Aorta (tissue), 5 donors: Measurements from ENCODE around the gene KRT84. TPM values are rescaled to one million over a fixed set of nuclear protein-coding genes. Genes with fewer than 3 reads are reported as not detected.
A peak's percentile ranks its signal among the peaks of the same experiment; 100 is the strongest.

Source experiments
- ATAC-seq: fragments of 200-7000 bp; cut with Tn5 transposase; one replicate; pipeline ENCODE4 v1.9.1; 2022; ENCODE audit warnings: moderate library complexity; ENCODE audit not compliant: low FRiP score
- DNase-seq, 2 donors: peaks; one replicate each; pipeline ENCODE4 v3.0.0-alpha.2; 2020
- H3K27ac ChIP-seq, 2 donors: one replicate each; pipeline ENCODE4 v1.5.1; 2013; ENCODE audit warnings: low read length in 2 of 2, mild to moderate bottlenecking in 2 of 2, moderate library complexity in 2 of 2, control low read depth in 1 of 2, inconsistent platforms in 1 of 2, low read depth in 1 of 2
- H3K27me3 ChIP-seq, 2 donors: one replicate each; pipeline ENCODE4 v1.6.1; 2013; ENCODE audit warnings: control low read depth in 1 of 2, low read length in 1 of 2, mild to moderate bottlenecking in 1 of 2, moderate library complexity in 1 of 2; ENCODE audit not compliant: insufficient read depth in 2 of 2, control insufficient read depth in 1 of 2
- H3K36me3 ChIP-seq, 2 donors: one replicate each; pipeline ENCODE4 v1.6.1; 2013; ENCODE audit warnings: control low read depth in 1 of 2, low read length in 1 of 2, mild to moderate bottlenecking in 1 of 2; ENCODE audit not compliant: insufficient read depth in 2 of 2, control insufficient read depth in 1 of 2
- H3K4me1 ChIP-seq, 2 donors: one replicate each; pipeline ENCODE4 v1.6.1; 2013; ENCODE audit warnings: low read length in 2 of 2, control low read depth in 1 of 2, mild to moderate bottlenecking in 1 of 2, moderate library complexity in 1 of 2; ENCODE audit not compliant: insufficient read depth in 2 of 2, control insufficient read depth in 1 of 2
- H3K4me3 ChIP-seq, 2 donors: one replicate each; pipeline ENCODE4 v1.5.1; 2013; ENCODE audit warnings: low read length in 2 of 2, control low read depth in 1 of 2, mild to moderate bottlenecking in 1 of 2
- H3K9me3 ChIP-seq: one replicate; pipeline ENCODE4 v1.6.1; 2013; ENCODE audit warnings: mild to moderate bottlenecking, low read length; ENCODE audit not compliant: control insufficient read depth
- WGBS, 2 donors: extraction: QIAGEN DNeasy Blood & Tissue Kit; methylation state at CpG; one replicate each; pipeline ENCODE4 v1.1.7; 2013; 5-methylcytosine and 5-hydroxymethylcytosine counted together
- intact Hi-C, 2 donors: fragments of 100-400 bp; cut with DNase I; formaldehyde crosslinking; loops; one replicate each; pipeline versions ENCODE4 v1.14.2 to v1.15.0; 2022
- polyA plus RNA-seq, 2 donors: library from polyadenylated mRNA; stranded (reverse); fragments of 200-250 nt; gene quantifications; one replicate each; pipeline ENCODE4 v1.2.3, GENCODE V29; 2013
- total RNA-seq, 2 donors: library from RNA; stranded (reverse); fragmentation: NEBNext Ultra II Directional; extraction: Animal tissue kit (Norgen Biotek cat#: 25700); gene quantifications; one replicate each; pipeline ENCODE4 v1.2.1, GENCODE V29; 2021
- donor health status: healthy with polysubstance abuse.
- donor health status: Bipolar disorder and iron deficiency.
- donor health status: DM: no; HTN: no; CAD: no.
- donor health status: DM: no; HTN: no; CAD: no.
- donor health status: DM: yes; HTN: yes; CAD: no.

Gene KRT84
- total and polyA plus RNA-seq, 4 donors, result not detected

- intact Hi-C loops, result no loop called here
- Histone ChIP-seq H3K4me1 (no peaks in the 10 kb centered on the region), H3K27ac (no peak overlapping the region), H3K9me3 (peaks cover 2% of the 10 kb centered on the region), H3K4me3 (no peak overlapping the region), H3K36me3 (no peaks in the 10 kb centered on the region), H3K27me3 (no peaks in the 10 kb centered on the region)
- DNase-seq (peak in 1 of 2 donors; percentile 30), ATAC-seq (no peak)
- 84 to 85% methylated on average over 10 of the region's 10 CpGs for WGBS, 2 donors
These were observed 47.1 kb downstream of the KRT84 start for GRCh38 chr12:52338241-52338960.

GRCh38 chr12:52337054-52337453, 48.4 kb downstream of the KRT84 start:
- WGBS, 2 donors, result 49 to 56% methylated on average over 1 of the region's 1 CpG
- H3K27ac ChIP-seq, result no peak overlapping the region
- no peak for DNase-seq
- no peak for ATAC-seq
- no peaks in the 10 kb centered on the region for H3K4me1 ChIP-seq
- H3K9me3 ChIP-seq, result peaks cover 2% of the 10 kb centered on the region
- H3K4me3 ChIP-seq, result no peak overlapping the region
- no peaks in the 10 kb centered on the region for H3K27me3 ChIP-seq
- intact Hi-C loops, result no loop called here
- no peaks in the 10 kb centered on the region for H3K36me3 ChIP-seq

- Histone ChIP-seq H3K27me3 (no peaks in the 10 kb centered on the region), H3K36me3 (no peaks in the 10 kb centered on the region), H3K4me3 (no peak overlapping the region), H3K9me3 (peaks cover 2% of the 10 kb centered on the region), H3K4me1 (no peaks in the 10 kb centered on the region), H3K27ac (no peak overlapping the region)
- DNase-seq, result no peak
- intact Hi-C loops, result no loop called here
- ATAC-seq, result no peak
- 76 to 81% methylated on average over 2 of the region's 2 CpGs for WGBS, 2 donors
These were observed 48.8 kb downstream of the KRT84 start for GRCh38 chr12:52336641-52337040.

- no peak overlapping the region for H3K27ac ChIP-seq
- H3K4me3 ChIP-seq, result no peak overlapping the region
- no peaks in the 10 kb centered on the region for H3K36me3 ChIP-seq
- intact Hi-C loops, result no loop called here
- H3K9me3 ChIP-seq, result peaks cover 2% of the 10 kb centered on the region
- DNase-seq (peak in 1 of 2 donors; percentile 59), ATAC-seq (no peak)
- 44 to 52% methylated on average over 4 of the region's 4 CpGs for WGBS, 2 donors
- no peaks in the 10 kb centered on the region for H3K4me1 ChIP-seq
- no peaks in the 10 kb centered on the region for H3K27me3 ChIP-seq
These were observed 49.7 kb downstream of the KRT84 start for GRCh38 chr12:52335598-52336262.

- WGBS, 2 donors, result 93 to 96% methylated on average over 3 of the region's 3 CpGs
- Histone ChIP-seq H3K27me3 (no peaks in the 10 kb centered on the region), H3K36me3 (no peaks in the 10 kb centered on the region), H3K4me1 (no peaks in the 10 kb centered on the region), H3K9me3 (peaks cover 2% of the 10 kb centered on the region), H3K27ac (no peak overlapping the region), H3K4me3 (no peak overlapping the region)
- no peak for DNase-seq
- no peak for ATAC-seq
- intact Hi-C loops, result no loop called here
These were observed 51.3 kb downstream of the KRT84 start for GRCh38 chr12:52334185-52334584.

- WGBS, 2 donors, result 90 to 91% methylated on average over 3 of the region's 3 CpGs
- no peaks in the 10 kb centered on the region for H3K4me1 ChIP-seq
- intact Hi-C loops, result no loop called here
- no peak for ATAC-seq
- H3K4me3 ChIP-seq, result no peak overlapping the region
- DNase-seq, result no peak
- H3K27me3 ChIP-seq, result no peaks in the 10 kb centered on the region
- peaks cover 2% of the 10 kb centered on the region for H3K9me3 ChIP-seq
- H3K27ac ChIP-seq, result no peak overlapping the region
- no peaks in the 10 kb centered on the region for H3K36me3 ChIP-seq
These were observed 52.1 kb downstream of the KRT84 start for GRCh38 chr12:52333321-52333720.

- H3K27ac ChIP-seq, result no peak overlapping the region
- no peak overlapping the region for H3K4me3 ChIP-seq
- no peaks in the 10 kb centered on the region for H3K36me3 ChIP-seq
- peaks cover 2% of the 10 kb centered on the region for H3K9me3 ChIP-seq
- DNase-seq (peak in 1 of 2 donors; percentile 9), ATAC-seq (no peak)
- no peaks in the 10 kb centered on the region for H3K4me1 ChIP-seq
- intact Hi-C loops, result no loop called here
- 94 to 97% methylated on average over 1 of the region's 1 CpG for WGBS, 2 donors
- H3K27me3 ChIP-seq, result no peaks in the 10 kb centered on the region
These were observed 53.1 kb downstream of the KRT84 start for GRCh38 chr12:52332381-52332780.

- DNase-seq, result no peak
- no peaks in the 10 kb centered on the region for H3K27me3 ChIP-seq
- peaks cover 2% of the 10 kb centered on the region for H3K9me3 ChIP-seq
- H3K4me3 ChIP-seq, result no peak overlapping the region
- WGBS, 2 donors, result 90 to 95% methylated on average over 3 of the region's 3 CpGs
- no peak overlapping the region for H3K27ac ChIP-seq
- ATAC-seq, result no peak
- H3K4me1 ChIP-seq, result no peaks in the 10 kb centered on the region
- H3K36me3 ChIP-seq, result no peaks in the 10 kb centered on the region
- intact Hi-C loops, result no loop called here
These were observed 53.6 kb downstream of the KRT84 start for GRCh38 chr12:52331833-52332232.

- H3K36me3 ChIP-seq, result no peaks in the 10 kb centered on the region
- peak in 1 of 2 donors; percentile 16 for DNase-seq
- WGBS, 2 donors, result 50 to 90% methylated on average over 1 of the region's 1 CpG
- no peak overlapping the region for H3K27ac ChIP-seq
- no peak overlapping the region for H3K4me3 ChIP-seq
- H3K4me1 ChIP-seq, result no peaks in the 10 kb centered on the region
- no peak for ATAC-seq
- peaks cover 2% of the 10 kb centered on the region for H3K9me3 ChIP-seq
- intact Hi-C loops, result no loop called here
- H3K27me3 ChIP-seq, result no peaks in the 10 kb centered on the region
These were observed 54.4 kb downstream of the KRT84 start for GRCh38 chr12:52331039-52331438.
